ENCODE measurements around the gene TSPEAR. TPM values are rescaled to one million over a fixed set of nuclear protein-coding genes. Genes with fewer than 3 reads are reported as not detected.

The TSPEAR gene
- total RNA-seq, 1 experiment from 2014 or later = not detected

- ChIA-PET POLR2A (no interaction called here), CTCF (no interaction called here)
- peaks cover 36% of the 10 kb centered on the region for H3K27me3 Mint-ChIP-seq (ENCODE audit: insufficient read depth, unreplicated experiment)
These were observed 111.9 kb downstream of the TSPEAR start for GRCh38 chr21:44599264-44600029.

GRCh38 chr21:44598061-44598460 lies 113.3 kb downstream of the TSPEAR start:
- CTCF ChIA-PET = no interaction called here
- peak; percentile 11 for DNase-seq (ENCODE audit: unreplicated experiment)
- Mint-ChIP-seq H3K4me3 (ENCODE audit: unreplicated experiment) (no peak overlapping the region), H3K27ac (ENCODE audit: low read depth, unreplicated experiment) (no peak overlapping the region), H3K4me1 (ENCODE audit: insufficient read depth, unreplicated experiment) (peaks cover 6% of the 10 kb centered on the region), H3K36me3 (ENCODE audit: insufficient read depth, unreplicated experiment) (peaks cover 5% of the 10 kb centered on the region), H3K27me3 (ENCODE audit: insufficient read depth, unreplicated experiment) (peaks cover 26% of the 10 kb centered on the region), H3K9me3 (ENCODE audit: unreplicated experiment) (peaks cover 14% of the 10 kb centered on the region)
- POLR2A ChIA-PET = no interaction called here
- intact Hi-C loops (cut with micrococcal nuclease) = no loop called here
- TF ChIP-seq CTCF (IDR thresholded peaks at IDR 0.05; ENCODE audit: unreplicated experiment) = no peak
- BruUV-seq (replicated peaks) = no TSS peak

More at GRCh38 chr21:44599264-44600029, 111.9 kb downstream of the TSPEAR start:
- TF ChIP-seq CTCF (IDR thresholded peaks at IDR 0.05; ENCODE audit: unreplicated experiment) = no peak
- Mint-ChIP-seq H3K9me3 (ENCODE audit: unreplicated experiment) (peaks cover 14% of the 10 kb centered on the region), H3K4me1 (ENCODE audit: insufficient read depth, unreplicated experiment) (peaks cover 6% of the 10 kb centered on the region), H3K27ac (ENCODE audit: low read depth, unreplicated experiment) (no peak overlapping the region), H3K36me3 (ENCODE audit: insufficient read depth, unreplicated experiment) (peaks cover 5% of the 10 kb centered on the region), H3K4me3 (ENCODE audit: unreplicated experiment) (no peak overlapping the region)
- intact Hi-C loops (cut with micrococcal nuclease) = no loop called here
- DNase-seq (ENCODE audit: unreplicated experiment) = no peak
- no TSS peak for BruUV-seq (replicated peaks)

- no peak overlapping the region for H3K27ac Mint-ChIP-seq (ENCODE audit: low read depth, unreplicated experiment)
- intact Hi-C loops (cut with micrococcal nuclease) = no loop called here
- peaks cover 14% of the 10 kb centered on the region for H3K9me3 Mint-ChIP-seq (ENCODE audit: unreplicated experiment)
- BruUV-seq (replicated peaks) = no TSS peak
- H3K27me3 Mint-ChIP-seq (ENCODE audit: insufficient read depth, unreplicated experiment) = peaks cover 17% of the 10 kb centered on the region
- TF ChIP-seq CTCF (IDR thresholded peaks at IDR 0.05; ENCODE audit: unreplicated experiment) = no peak
- CTCF ChIA-PET = interaction anchor here (1.1 to 1.3 kb wide), 2 partner anchors 197 to 198 kb away, joined by 3 read pairs; no protein-coding TSS in a partner anchor
- H3K36me3 Mint-ChIP-seq (ENCODE audit: insufficient read depth, unreplicated experiment) = peaks cover 5% of the 10 kb centered on the region
- DNase-seq (ENCODE audit: unreplicated experiment) = no peak
- H3K4me1 Mint-ChIP-seq (ENCODE audit: insufficient read depth, unreplicated experiment) = peaks cover 6% of the 10 kb centered on the region
- no peak overlapping the region for H3K4me3 Mint-ChIP-seq (ENCODE audit: unreplicated experiment)
- POLR2A ChIA-PET = interaction anchor here (0.7 to 1.5 kb wide), 2 partner anchors 29 to 343 kb away, joined by 3 read pairs; no protein-coding TSS in a partner anchor
These were observed 115.2 kb downstream of the TSPEAR start for GRCh38 chr21:44596068-44596725.

- ChIA-PET POLR2A (no interaction called here), CTCF (interaction anchor here (1.3 kb wide), 1 partner anchor 198 kb away, joined by 3 read pairs; no protein-coding TSS in a partner anchor)
- intact Hi-C loops (cut with micrococcal nuclease) = no loop called here
- H3K9me3 Mint-ChIP-seq (ENCODE audit: unreplicated experiment) = peaks cover 14% of the 10 kb centered on the region
- peaks cover 6% of the 10 kb centered on the region for H3K4me1 Mint-ChIP-seq (ENCODE audit: insufficient read depth, unreplicated experiment)
- TF ChIP-seq CTCF (IDR thresholded peaks at IDR 0.05; ENCODE audit: unreplicated experiment) = no peak
- no TSS peak for BruUV-seq (replicated peaks)
- peaks cover 14% of the 10 kb centered on the region for H3K27me3 Mint-ChIP-seq (ENCODE audit: insufficient read depth, unreplicated experiment)
- no peak for DNase-seq (ENCODE audit: unreplicated experiment)
- H3K36me3 Mint-ChIP-seq (ENCODE audit: insufficient read depth, unreplicated experiment) = peaks cover 5% of the 10 kb centered on the region
- H3K4me3 Mint-ChIP-seq (ENCODE audit: unreplicated experiment) = no peak overlapping the region
- no peak overlapping the region for H3K27ac Mint-ChIP-seq (ENCODE audit: low read depth, unreplicated experiment)
These were observed 115.8 kb downstream of the TSPEAR start for GRCh38 chr21:44595524-44595923.
